HG03520 (cell line): ENCODE data around the gene OR5AN1.
"Not testable (repeated sequence)": the region's sequence is repeated elsewhere in the genome, so short reads cannot be mapped to it uniquely, and the experiment has no call there.

Experiments
- ATAC-seq: cut with Tn5 transposase; IDR thresholded peaks from one replicate; pipeline ENCODE4 v1.9.1; 2021; ENCODE audit warnings: mild to moderate bottlenecking, moderate library complexity; ENCODE audit not compliant: unreplicated experiment

Gene OR5AN1, protein sequence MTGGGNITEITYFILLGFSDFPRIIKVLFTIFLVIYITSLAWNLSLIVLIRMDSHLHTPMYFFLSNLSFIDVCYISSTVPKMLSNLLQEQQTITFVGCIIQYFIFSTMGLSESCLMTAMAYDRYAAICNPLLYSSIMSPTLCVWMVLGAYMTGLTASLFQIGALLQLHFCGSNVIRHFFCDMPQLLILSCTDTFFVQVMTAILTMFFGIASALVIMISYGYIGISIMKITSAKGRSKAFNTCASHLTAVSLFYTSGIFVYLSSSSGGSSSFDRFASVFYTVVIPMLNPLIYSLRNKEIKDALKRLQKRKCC

DNA sequence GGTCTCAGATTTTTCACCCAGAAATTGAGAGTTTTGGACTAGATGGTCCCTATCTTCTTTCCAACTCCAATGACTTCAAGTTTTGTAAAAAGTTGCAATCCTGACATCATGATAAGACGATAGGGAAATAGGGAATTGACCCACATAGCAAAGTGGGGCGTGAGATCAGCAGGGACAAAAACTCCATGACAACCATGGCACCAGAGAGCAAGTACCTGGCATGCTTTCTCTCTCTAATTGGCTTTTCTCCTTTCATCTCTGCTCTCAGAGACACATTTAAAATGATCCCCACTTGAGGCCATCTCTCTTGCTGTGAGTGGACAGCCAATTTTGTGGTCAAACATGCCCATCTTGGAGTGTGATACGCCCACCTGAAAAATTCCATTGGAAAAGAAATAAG lies at the start of gene OR5AN1:
TSS of gene OR5AN1 (plus strand) at position 301 of the 400 bp plus-strand sequence. CDS start 5,564 bp downstream, outside the sequence.
- ATAC-seq: no peak

- no peak for ATAC-seq
These were observed 23.7 kb upstream of the OR5AN1 start for GRCh38 chr11:59335001-59335400.

DNA sequence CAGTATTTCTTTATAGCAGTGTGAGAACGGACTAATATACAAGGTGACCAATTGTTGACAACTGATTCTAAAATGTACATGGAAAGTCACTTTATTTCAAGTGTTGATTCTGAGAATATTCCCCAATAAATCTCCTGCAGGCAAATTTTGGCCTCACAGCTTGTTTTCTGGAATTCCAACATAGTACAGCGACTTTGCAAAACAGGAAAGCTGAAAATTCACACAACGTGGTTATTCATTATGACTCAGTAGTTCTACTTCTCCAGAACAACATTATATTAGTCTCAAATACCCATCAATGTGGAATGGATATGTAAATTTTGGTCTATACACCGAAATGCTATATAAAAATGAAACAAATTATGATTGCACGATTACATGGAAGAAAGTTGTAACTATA lies 22.5 kb upstream of the OR5AN1 start:
- ATAC-seq: no peak

- no peak for ATAC-seq
These were observed 21.8 kb upstream of the OR5AN1 start for GRCh38 chr11:59336931-59337330.

DNA sequence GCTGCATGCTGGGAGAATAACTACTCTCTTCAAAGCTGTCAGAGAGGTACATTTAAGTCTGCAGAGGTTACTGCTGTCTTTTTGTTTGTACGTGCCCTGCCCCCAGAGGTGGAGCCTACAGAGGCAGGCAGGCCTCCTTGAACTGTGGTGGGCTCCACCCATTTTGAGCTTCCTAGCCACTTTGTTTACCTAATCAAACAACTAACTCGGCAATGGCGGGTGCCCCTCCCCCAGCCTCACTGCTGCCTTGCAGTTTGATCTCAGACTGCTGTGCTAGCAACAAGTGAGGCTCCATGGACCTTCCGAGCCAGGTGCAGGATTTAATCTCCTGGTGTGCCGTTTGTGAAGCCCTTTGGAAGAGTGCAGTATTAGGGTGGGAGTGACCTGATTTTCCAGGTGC lies 9.0 kb upstream of the OR5AN1 start:
- ATAC-seq: not testable (repeated sequence)

GRCh38 chr11:59355226-59355625 lies 3.5 kb upstream of the OR5AN1 start:
- no peak for ATAC-seq

DNA sequence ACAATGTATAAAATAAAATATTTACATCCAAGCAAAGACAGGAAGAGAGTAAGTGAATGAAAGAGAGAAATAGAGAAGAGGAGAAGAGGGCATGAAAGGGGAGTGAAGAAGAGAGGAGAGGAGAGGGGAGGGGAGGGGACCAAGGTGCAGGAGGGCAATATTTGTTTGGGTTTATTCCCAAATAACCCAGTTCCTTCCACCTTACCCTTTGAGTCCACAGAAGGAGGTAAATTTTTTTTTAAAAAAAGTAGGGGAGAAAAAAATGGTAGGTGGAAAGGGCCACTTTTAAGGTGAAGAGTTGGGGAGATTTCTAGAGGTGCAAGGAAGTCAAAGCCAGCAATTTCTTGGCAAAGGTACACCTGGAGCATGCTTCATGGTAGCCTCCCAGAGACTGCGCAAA lies 2.1 kb upstream of the OR5AN1 start:
- no peak for ATAC-seq

- no peak for ATAC-seq
These were observed 675 bp upstream of the OR5AN1 start for GRCh38 chr11:59358020-59358419.

- ATAC-seq: no peak
These were observed 6.7 kb downstream of the OR5AN1 start for GRCh38 chr11:59365232-59366018.

- ATAC-seq: no peak
These were observed 9.7 kb downstream of the OR5AN1 start for GRCh38 chr11:59368238-59369022.

DNA sequence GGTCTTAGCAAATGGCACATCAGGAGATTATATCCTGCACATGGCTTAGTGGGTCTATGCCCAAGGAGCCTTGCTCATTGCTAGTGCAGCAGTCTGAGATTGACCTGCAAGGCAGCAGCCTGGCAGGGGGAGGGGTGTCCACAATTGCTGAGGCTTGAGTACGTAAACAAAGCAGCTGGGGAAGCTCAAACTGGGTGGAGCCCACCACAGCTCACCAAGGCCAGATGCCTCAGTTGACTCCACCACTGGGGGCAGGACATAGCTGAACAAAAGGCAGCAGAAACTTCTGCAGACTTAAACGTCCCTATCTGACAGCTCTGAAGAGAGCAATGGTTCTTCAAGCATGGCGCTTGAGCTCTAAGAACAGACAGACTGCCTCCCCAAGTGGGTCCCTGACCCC lies 13.6 kb downstream of the OR5AN1 start:
- ATAC-seq: not testable (repeated sequence)

DNA sequence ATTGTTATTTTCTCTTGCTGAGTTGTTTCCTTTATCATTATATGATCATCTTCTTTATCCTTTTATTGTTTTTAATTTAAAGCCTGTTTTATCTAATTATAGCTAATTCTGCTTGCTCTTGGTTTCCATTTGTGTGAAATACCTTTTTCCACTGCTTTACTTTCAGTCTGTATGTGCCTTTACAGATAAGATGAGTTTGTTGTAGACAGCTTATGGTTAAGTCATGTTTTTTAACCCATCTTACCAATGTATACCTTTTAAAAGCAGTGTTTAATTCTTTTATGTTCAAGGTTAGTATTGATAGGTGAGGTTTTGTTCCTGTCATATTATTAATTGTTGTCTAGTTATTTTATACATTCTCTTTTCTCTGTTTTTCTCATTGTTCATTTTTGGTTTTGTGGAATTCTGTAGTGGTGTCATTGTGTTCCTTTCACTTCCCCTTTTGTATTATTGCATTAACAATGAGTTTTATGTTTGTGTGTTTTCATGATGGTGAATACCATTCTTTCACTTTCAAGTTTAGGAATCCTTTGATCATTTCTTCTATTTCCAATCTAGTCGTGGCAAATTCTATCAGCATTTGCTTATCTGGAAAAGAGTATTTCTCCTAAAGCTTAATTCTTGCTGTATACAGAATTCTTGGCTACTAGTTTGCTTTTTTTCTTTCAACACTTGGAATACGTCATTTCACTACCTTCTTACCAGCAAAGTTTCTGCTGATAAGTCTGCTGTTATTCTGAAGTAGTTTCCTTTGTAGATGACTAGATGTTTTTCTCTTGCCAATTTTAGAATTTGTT lies 21.8 kb downstream of the OR5AN1 start:
- ATAC-seq: peak; percentile 96

GRCh38 chr11:59394186-59394585 lies 35.5 kb downstream of the OR5AN1 start:
- no peak for ATAC-seq

- no peak for ATAC-seq
These were observed 42.0 kb downstream of the OR5AN1 start for GRCh38 chr11:59400461-59401261.

DNA sequence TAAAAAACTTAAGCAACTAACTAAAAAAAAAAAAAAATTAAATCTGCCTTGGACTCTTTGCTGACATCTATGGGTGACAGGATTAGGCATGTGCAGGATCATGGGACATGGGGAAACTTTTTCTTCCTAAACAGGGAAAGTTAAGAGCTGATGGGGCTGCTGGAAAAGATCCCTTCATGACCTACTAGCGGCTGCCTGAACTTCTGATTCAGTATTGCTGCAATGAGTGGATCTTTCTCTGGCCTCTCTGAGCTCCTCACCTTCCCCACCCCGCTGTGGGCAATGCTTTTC lies 42.5 kb downstream of the OR5AN1 start:
- ATAC-seq: no peak

- ATAC-seq: no peak
These were observed 44.9 kb downstream of the OR5AN1 start for GRCh38 chr11:59403546-59403945.

DNA sequence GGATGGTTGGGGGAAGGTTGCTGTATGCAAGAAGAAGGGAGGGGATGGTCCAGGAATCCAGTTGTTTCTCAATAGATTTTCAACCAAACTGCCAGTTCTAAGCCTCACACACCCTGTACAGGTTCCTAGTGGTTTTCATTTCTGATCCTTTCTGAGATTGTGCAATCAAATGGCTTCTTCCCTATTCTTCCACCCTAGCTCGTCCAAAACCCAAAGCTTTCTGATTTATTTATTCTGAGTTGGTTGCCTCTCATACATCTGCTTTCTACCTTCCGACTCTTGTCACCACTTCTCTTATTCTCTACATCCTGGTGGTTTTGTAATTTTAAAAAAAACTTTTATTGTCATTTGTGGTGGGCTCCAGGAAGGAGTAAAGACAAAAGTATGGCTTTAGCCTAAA lies 55.0 kb downstream of the OR5AN1 start:
- ATAC-seq: no peak

DNA sequence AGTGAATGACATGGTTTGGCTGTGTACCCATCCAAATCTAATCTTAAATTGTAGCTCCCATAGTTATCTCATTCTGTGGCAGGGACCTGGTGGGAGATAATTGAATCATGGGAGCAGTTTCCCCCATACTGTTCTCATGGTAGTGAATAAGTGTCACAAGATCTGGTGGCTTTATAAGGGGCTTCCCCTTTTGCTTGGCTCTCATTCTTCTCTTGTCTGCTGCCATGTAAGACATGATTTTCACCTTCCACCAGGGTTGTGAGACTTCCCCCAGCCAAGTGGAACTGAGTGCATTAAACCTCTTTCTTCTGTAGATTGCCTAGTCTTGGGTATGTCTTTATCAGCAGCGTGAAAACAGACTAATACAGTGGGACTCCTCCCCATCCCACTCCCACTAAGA lies 56.4 kb downstream of the OR5AN1 start:
- no peak for ATAC-seq

DNA sequence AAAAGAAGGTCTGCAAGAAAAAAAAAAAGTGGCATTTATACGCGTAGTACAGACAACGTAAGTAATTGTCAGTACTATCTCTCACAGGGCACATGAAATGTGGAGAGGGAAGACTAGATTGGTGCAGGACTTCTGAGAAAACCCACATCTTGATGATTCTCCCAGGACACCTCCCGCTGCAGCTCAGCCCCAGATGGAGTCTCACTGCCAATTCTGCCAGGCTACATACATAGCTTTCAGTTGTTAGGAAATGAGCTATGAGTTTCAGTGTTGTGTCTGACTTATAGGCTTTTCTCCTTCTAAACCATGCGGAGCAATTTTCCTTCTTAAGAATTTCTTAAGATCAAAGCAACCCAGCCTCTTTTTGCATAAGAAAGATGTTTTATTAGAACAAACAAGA lies 57.9 kb downstream of the OR5AN1 start:
- no peak for ATAC-seq

GRCh38 chr11:59417023-59417422 lies 58.3 kb downstream of the OR5AN1 start:
- ATAC-seq: no peak
